ENCODE measurements around the gene GRK5. TPM values are rescaled to one million over a fixed set of nuclear protein-coding genes. Genes with fewer than 3 reads are reported as not detected.

Gene GRK5
- total RNA-seq, 2 donors from 2014 or later: 24.8 to 28.1 TPM

DNA sequence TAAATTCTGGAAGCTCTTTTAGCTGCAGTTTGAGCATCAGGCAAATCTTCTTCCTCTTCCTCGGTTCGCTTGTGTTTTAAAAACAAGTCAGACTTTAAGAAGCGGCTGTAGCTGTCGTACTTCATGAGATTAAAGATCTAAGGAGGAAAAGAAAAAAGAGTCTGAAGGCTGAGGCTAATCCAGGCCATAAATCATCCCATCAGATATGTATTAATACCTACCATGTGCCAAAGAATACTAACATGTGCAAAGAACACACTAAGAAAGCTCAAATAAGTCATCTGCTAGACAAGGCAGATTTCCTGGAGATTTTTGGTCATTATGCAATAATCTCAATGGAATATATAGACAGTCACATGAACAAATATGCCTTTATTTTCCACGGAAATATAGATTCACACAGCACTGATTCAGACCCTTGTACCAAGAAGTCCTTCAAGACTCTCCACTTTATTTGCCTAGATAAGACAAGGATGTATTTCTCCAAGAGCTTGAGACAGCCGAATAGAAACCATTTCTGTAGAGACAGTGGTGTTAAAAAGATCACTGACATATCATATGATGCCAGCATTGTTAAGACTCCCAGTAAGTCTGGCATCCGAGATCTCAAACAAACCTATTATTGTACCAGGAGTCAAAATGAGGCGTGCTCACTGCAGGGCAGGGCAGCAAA lies 292.9 kb downstream of the GRK5 start:
- DNase-seq (no peak), ATAC-seq (replicated peaks in 1 of 2) (no peak)
- Mint-ChIP-seq H3K9me3 (no peaks in the 10 kb centered on the region), H3K27me3 (ENCODE audit: low read depth) (no peaks in the 10 kb centered on the region), H3K4me1 (ENCODE audit: low read depth) (peaks cover 100% of the 10 kb centered on the region), H3K36me3 (ENCODE audit: insufficient read depth in 2 of 2) (peaks cover 3 to 24% of the 10 kb centered on the region in 2 donors), H3K4me3 (peak overlapping the region; percentile 47 to 63), H3K27ac (peak overlapping the region; percentile 86)

DNA sequence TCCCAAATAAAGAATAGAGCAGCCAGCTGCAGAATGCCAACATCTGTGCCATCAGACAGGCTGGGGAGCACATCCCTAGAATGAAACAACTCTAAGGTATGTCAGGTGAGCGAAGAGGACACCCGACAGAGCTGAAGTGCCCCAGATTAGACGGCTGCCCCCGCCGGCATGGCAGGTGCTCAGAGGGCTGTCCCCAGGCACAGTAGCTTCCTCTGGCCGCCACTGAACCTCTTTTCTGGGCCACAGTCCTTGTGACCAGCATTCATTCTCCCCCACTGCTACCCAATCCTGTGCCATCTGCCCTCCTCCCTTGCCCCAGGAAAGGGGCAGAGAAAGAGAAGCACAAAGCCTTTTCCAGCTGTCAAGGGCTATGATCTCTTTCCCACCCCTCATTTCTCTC lies 293.4 kb downstream of the GRK5 start:
- DNase-seq (no peak), ATAC-seq (replicated peaks in 1 of 2) (no peak)
- peak overlapping the region; percentile 86 for H3K27ac Mint-ChIP-seq
- H3K27me3 Mint-ChIP-seq (ENCODE audit: low read depth): no peaks in the 10 kb centered on the region
- peaks cover 100% of the 10 kb centered on the region for H3K4me1 Mint-ChIP-seq (ENCODE audit: low read depth)
- H3K36me3 Mint-ChIP-seq (ENCODE audit: insufficient read depth in 2 of 2): peaks cover 3 to 24% of the 10 kb centered on the region in 2 donors
- peak overlapping the region; percentile 47 to 63 for H3K4me3 Mint-ChIP-seq
- H3K9me3 Mint-ChIP-seq: no peaks in the 10 kb centered on the region

DNA sequence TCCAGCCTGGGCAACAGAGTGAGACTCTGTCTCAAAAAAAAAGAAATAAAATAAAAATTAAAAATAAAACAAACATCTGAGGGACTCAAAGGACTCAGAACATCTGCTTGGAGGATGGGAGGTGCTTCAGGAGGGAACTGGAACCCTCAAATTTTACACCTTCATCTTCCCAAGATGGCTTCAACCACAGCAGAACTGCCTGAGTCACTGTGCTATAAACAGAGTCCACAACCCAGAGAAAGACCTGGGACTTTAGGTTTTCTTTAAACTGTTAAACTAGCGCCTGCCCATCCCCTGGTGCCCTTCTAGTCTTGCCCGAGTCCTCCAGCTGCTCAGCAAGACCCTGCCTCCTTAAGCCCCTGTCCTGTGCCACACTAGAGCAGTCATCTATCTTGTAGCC lies 294.3 kb downstream of the GRK5 start:
- Mint-ChIP-seq H3K9me3 (no peaks in the 10 kb centered on the region), H3K27ac (peak overlapping the region; percentile 99), H3K4me1 (ENCODE audit: low read depth) (peaks cover 100% of the 10 kb centered on the region), H3K36me3 (ENCODE audit: insufficient read depth in 2 of 2) (peaks cover 3 to 24% of the 10 kb centered on the region in 2 donors), H3K27me3 (ENCODE audit: low read depth) (no peaks in the 10 kb centered on the region), H3K4me3 (peak overlapping the region; percentile 81 to 88)
- ATAC-seq (replicated peaks in 1 of 2) (peak; percentile 30 to 38), DNase-seq (no peak)

DNA sequence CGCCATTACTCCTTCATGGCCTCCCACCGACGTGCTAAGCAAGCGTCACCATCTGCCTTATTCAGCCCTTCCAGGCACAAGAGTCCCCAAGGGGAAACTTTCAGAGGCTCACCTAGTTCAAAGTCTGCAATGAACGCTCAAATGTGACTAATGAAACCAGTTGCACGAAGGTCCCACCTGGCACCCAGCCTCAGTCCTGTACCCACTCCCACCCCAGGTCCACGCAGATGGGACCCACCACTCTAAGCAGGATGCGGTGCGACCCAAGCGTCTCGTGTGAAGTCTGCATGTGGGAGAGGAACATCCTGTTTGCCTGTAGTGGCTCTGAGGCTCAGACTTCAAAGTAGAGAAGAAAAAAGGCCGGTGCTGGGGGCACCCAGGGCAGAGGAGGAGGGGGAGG lies 294.8 kb downstream of the GRK5 start:
- peak overlapping the region; percentile 99 for H3K27ac Mint-ChIP-seq
- H3K9me3 Mint-ChIP-seq: no peaks in the 10 kb centered on the region
- ATAC-seq (replicated peaks in 1 of 2): peak; percentile 88 to 89
- H3K27me3 Mint-ChIP-seq (ENCODE audit: low read depth): no peaks in the 10 kb centered on the region
- H3K4me1 Mint-ChIP-seq (ENCODE audit: low read depth): peaks cover 100% of the 10 kb centered on the region
- H3K4me3 Mint-ChIP-seq: peak overlapping the region; percentile 81 to 88
- peaks cover 3 to 29% of the 10 kb centered on the region in 2 donors for H3K36me3 Mint-ChIP-seq (ENCODE audit: insufficient read depth in 2 of 2)
- peak; percentile 80 to 88 for DNase-seq

DNA sequence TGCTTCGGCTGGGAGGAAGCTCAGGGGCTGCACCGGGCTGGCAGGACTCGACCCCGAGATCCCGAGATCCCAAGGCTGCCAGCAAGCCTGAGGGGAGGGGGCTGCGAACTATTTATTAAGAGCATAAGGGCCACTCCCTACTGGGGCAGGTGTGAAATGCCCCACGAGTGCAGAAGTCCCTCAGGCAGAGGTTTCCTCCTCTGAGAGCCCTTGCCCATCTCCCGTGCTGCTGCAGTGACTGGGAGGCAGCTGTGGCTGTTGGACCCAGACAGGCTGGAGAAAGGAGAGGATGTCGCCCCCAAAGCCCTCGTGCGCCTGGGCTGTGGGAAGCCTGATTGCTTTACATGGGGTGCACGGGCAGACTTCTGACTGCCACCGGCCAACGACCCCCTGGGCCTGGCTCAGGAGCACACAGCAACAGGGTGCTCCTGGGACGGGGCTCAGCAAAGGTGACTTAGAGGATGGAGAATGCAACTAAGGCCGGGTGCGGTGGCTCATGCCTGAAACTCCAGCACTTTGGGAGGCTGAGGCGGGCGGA lies 295.3 kb downstream of the GRK5 start:
- H3K4me1 Mint-ChIP-seq (ENCODE audit: low read depth): peaks cover 98% of the 10 kb centered on the region
- no peaks in the 10 kb centered on the region for H3K27me3 Mint-ChIP-seq (ENCODE audit: low read depth)
- no peak for ATAC-seq (replicated peaks in 1 of 2)
- H3K9me3 Mint-ChIP-seq: no peaks in the 10 kb centered on the region
- peak overlapping the region; percentile 81 to 88 for H3K4me3 Mint-ChIP-seq
- DNase-seq: no peak
- peak overlapping the region; percentile 99 for H3K27ac Mint-ChIP-seq
- peaks cover 3 to 32% of the 10 kb centered on the region in 2 donors for H3K36me3 Mint-ChIP-seq (ENCODE audit: insufficient read depth in 2 of 2)

DNA sequence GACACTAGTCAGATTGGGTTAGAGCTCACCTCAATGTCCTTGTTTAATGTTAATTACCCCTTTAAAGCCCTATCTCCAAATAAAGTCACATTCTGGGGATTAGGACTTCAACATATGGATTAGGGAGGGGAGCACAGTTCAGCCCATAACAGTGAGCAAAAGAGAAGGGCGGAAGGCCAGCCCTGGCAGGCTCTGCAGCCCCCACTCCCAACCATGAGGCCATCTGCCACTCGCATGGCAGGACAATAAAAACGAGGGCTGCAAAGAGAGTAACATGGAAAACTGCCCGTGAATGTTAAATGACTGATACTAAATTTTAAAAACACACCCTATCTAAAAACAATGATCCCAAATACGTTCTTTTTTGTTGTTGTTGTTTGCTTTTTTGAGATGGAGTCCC lies 296.4 kb downstream of the GRK5 start:
- H3K4me1 Mint-ChIP-seq (ENCODE audit: low read depth): peaks cover 87% of the 10 kb centered on the region
- H3K36me3 Mint-ChIP-seq (ENCODE audit: insufficient read depth in 2 of 2): peaks cover 3 to 31% of the 10 kb centered on the region in 2 donors
- no peaks in the 10 kb centered on the region for H3K27me3 Mint-ChIP-seq (ENCODE audit: low read depth)
- H3K27ac Mint-ChIP-seq: no peak overlapping the region
- no peak for ATAC-seq (replicated peaks in 1 of 2)
- no peak overlapping the region for H3K4me3 Mint-ChIP-seq
- no peaks in the 10 kb centered on the region for H3K9me3 Mint-ChIP-seq
- no peak for DNase-seq

DNA sequence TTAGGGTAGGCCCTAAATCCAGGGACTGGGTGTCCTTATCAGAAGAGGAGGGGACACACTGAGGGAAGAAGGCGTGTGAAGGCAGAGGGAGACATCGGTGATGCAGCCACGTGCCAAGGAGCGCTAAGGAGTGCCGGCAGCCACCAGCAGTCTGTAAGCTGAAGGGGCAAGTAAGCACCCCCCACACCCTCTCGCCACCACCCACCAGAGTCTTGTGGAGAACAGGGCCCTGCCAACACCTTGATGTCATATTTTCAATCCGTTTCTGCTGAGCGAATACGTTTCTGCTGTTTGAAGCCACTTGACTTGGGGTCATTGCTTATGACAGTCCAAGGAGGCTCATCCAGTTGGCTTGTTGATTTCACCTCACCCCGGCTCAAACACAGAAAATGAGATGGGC lies 297.3 kb downstream of the GRK5 start:
- ATAC-seq (replicated peaks in 1 of 2) (no peak), DNase-seq (no peak)
- no peaks in the 10 kb centered on the region for H3K27me3 Mint-ChIP-seq (ENCODE audit: low read depth)
- no peak overlapping the region for H3K27ac Mint-ChIP-seq
- H3K36me3 Mint-ChIP-seq (ENCODE audit: insufficient read depth in 2 of 2): peaks cover 3 to 28% of the 10 kb centered on the region in 2 donors
- H3K9me3 Mint-ChIP-seq: no peaks in the 10 kb centered on the region
- peak overlapping the region; percentile 48 to 74 for H3K4me3 Mint-ChIP-seq
- H3K4me1 Mint-ChIP-seq (ENCODE audit: low read depth): peaks cover 78% of the 10 kb centered on the region

DNA sequence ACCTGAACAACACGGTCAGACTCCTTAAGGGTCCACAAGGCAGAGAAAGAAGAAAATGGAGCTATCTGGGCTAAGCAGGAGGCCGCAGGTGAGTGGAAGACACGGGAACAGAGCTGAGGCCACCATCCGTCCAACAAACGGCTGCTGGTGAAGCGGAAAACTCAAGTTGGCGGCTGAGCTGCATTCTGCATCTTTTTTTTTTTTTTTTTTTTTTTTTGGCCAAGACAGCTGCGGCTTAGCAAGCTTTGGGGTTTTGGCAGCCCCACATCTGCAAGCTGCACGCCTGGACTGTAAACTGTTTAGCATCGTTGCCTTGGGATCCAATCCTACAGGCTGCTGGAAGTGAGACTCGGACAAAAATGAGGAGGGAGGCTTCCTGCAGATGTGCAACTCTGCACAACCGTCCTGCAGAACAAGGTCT lies 297.8 kb downstream of the GRK5 start:
- ATAC-seq (replicated peaks in 1 of 2) (no peak), DNase-seq (no peak)
- no peak overlapping the region for H3K27ac Mint-ChIP-seq
- no peaks in the 10 kb centered on the region for H3K27me3 Mint-ChIP-seq (ENCODE audit: low read depth)
- peaks cover 75% of the 10 kb centered on the region for H3K4me1 Mint-ChIP-seq (ENCODE audit: low read depth)
- H3K36me3 Mint-ChIP-seq (ENCODE audit: insufficient read depth in 2 of 2): peaks cover 3 to 28% of the 10 kb centered on the region in 2 donors
- H3K4me3 Mint-ChIP-seq: peak overlapping the region; percentile 60 to 74
- H3K9me3 Mint-ChIP-seq: no peaks in the 10 kb centered on the region

Other genes starting within 250 kb of the GRK5 start
- gene NANOS1, start 177.9 kb upstream of the GRK5 start, total RNA-seq: under 1 TPM; 0.31 to 0.37 TPM
- 100 to 1,000 TPM; 160 to 164 TPM for gene EIF3A, start 126.8 kb upstream of the GRK5 start, total RNA-seq
- 10 to 100 TPM; 39.4 to 41.3 TPM for gene DENND10, start 103.5 kb upstream of the GRK5 start, total RNA-seq
- 10 to 100 TPM; 31.0 to 35.1 TPM for gene SFXN4, start 41.9 kb upstream of the GRK5 start, total RNA-seq
- gene PRDX3, start 28.8 kb upstream of the GRK5 start, total RNA-seq: 100 to 1,000 TPM; 125 to 134 TPM

All from activated T-cell treated with anti-CD3 and anti-CD28 coated beads, Interleukin-2, amount 50 U/mL, for 72 hours (primary cell).